Mesendoderm (in vitro differentiated cells): ENCODE results near the gene TPM3.
"Not testable (repeated sequence)": the region's sequence is repeated elsewhere in the genome, so short reads cannot be mapped to it uniquely, and the experiment has no call there.

Experiments
- DNase-seq: peaks from one replicate; pipeline ENCODE4 v3.0.0; 2013
- H2AK5ac ChIP-seq: 2 replicates; pipeline ENCODE4 v1.6.1; 2013; ENCODE audit warnings: low read length, inconsistent platforms
- H2BK120ac ChIP-seq: 2 replicates; pipeline ENCODE4 v1.6.1; 2013; ENCODE audit warnings: low read depth, mild to moderate bottlenecking, low read length, moderate library complexity, mixed read lengths
- H2BK15ac ChIP-seq: replicated peaks from 2 replicates; pipeline ENCODE4 v1.6.1; 2013; ENCODE audit warnings: low read depth, mild to moderate bottlenecking, moderate library complexity
- H2BK5ac ChIP-seq: 2 replicates; pipeline ENCODE4 v1.6.1; 2013; ENCODE audit warnings: low read length, inconsistent platforms
- H3K18ac ChIP-seq: 2 replicates; pipeline ENCODE4 v1.6.1; 2013; ENCODE audit warnings: mild to moderate bottlenecking, low read length, mixed read lengths
- H3K23ac ChIP-seq: one replicate; pipeline ENCODE4 v1.6.1; 2013; ENCODE audit warnings: low read length
- H3K27ac ChIP-seq: 2 replicates; pipeline ENCODE4 v1.5.1; 2013; ENCODE audit warnings: low read depth, mild to moderate bottlenecking, inconsistent platforms, low read length, moderate library complexity
- H3K27me3 ChIP-seq: 2 replicates; pipeline ENCODE4 v1.6.1; 2013; ENCODE audit warnings: low read length, control low read depth, mild to moderate bottlenecking, inconsistent platforms; ENCODE audit not compliant: insufficient read depth, poor library complexity
- H3K36me3 ChIP-seq: 2 replicates; pipeline ENCODE4 v1.6.1; 2013; ENCODE audit warnings: low read length, inconsistent platforms; ENCODE audit not compliant: control insufficient read depth, insufficient read depth
- H3K4ac ChIP-seq: one replicate; pipeline ENCODE4 v1.6.1; 2013; ENCODE audit warnings: low read depth, mild to moderate bottlenecking, low read length, moderate library complexity
- H3K4me1 ChIP-seq: 2 replicates; pipeline ENCODE4 v1.6.1; 2013; ENCODE audit warnings: low read depth, low read length, inconsistent platforms; ENCODE audit not compliant: control insufficient read depth
- H3K4me2 ChIP-seq: 2 replicates; pipeline ENCODE4 v1.6.1; 2013; ENCODE audit warnings: low read length
- H3K4me3 ChIP-seq: 2 replicates; pipeline ENCODE4 v1.5.1; 2013; ENCODE audit warnings: mild to moderate bottlenecking, low read length
- H3K56ac ChIP-seq: one replicate; pipeline ENCODE4 v1.6.1; 2013; ENCODE audit warnings: low read length
- H3K79me1 ChIP-seq: 2 replicates; pipeline ENCODE4 v1.6.1; 2013; ENCODE audit warnings: low read length, inconsistent platforms
- H3K79me2 ChIP-seq: 2 replicates; pipeline ENCODE4 v1.6.1; 2013; ENCODE audit warnings: mild to moderate bottlenecking, low read length; ENCODE audit not compliant: control insufficient read depth, insufficient read depth
- H3K9ac ChIP-seq: 2 replicates; pipeline ENCODE4 v1.6.1; 2013; ENCODE audit warnings: low read length, inconsistent platforms
- H4K5ac ChIP-seq: one replicate; pipeline ENCODE4 v1.6.1; 2013; ENCODE audit warnings: low read length
- H4K8ac ChIP-seq: one replicate; pipeline ENCODE4 v1.6.1; 2013; ENCODE audit warnings: low read depth, mild to moderate bottlenecking, control low read depth, low read length, moderate library complexity
- WGBS: extraction: QIAGEN DNeasy Blood & Tissue Kit; methylation state at CpG from one replicate; pipeline ENCODE4 v1.1.7; 2013; ENCODE audit warnings: low lambda C conversion rate, missing lambda C conversion rate; ENCODE audit not compliant: insufficient coverage; ENCODE audit errors: extremely low coverage; 5-methylcytosine and 5-hydroxymethylcytosine counted together

Gene TPM3

DNA sequence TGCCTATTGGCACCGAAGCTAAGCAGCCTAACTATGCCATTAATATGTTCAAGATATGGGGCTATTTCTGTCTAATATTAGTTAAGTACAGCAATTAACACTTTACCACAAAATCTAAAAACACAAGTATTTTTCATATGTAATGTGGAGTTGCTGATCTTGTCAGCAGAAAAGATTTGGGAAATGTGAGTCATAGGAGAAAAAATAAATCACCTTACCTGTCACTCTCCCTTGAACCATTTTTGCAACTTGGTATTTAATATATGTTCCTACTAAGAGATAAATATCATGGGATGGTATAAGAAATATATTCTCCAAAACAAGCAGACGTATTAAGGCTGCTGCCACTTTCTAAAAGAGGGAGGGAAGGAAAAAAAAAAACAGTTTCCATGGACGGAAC, 54.0 kb downstream of the TPM3 start:
- no peak overlapping the region for H3K27ac ChIP-seq
- no peaks in the 10 kb centered on the region for H3K4me1 ChIP-seq
- H4K8ac ChIP-seq = no peak overlapping the region
- no peak overlapping the region for H3K4ac ChIP-seq
- H2BK5ac ChIP-seq = no peak overlapping the region
- H3K9ac ChIP-seq = no peak overlapping the region
- H3K36me3 ChIP-seq = no peaks in the 10 kb centered on the region
- H4K5ac ChIP-seq = no peak overlapping the region
- no CpG with 5 or more reads among the region's 3 CpGs for WGBS
- no peak overlapping the region for H3K4me2 ChIP-seq
- no peak overlapping the region for H2BK120ac ChIP-seq
- no peak overlapping the region for H3K4me3 ChIP-seq
- no peaks in the 10 kb centered on the region for H3K79me1 ChIP-seq
- H3K18ac ChIP-seq = no peak overlapping the region
- H3K27me3 ChIP-seq = no peaks in the 10 kb centered on the region
- DNase-seq = no peak
- no peak overlapping the region for H3K56ac ChIP-seq
- no peak overlapping the region for H2BK15ac ChIP-seq
- H2AK5ac ChIP-seq = no peak overlapping the region
- no peak overlapping the region for H3K23ac ChIP-seq
- no peaks in the 10 kb centered on the region for H3K79me2 ChIP-seq

DNA sequence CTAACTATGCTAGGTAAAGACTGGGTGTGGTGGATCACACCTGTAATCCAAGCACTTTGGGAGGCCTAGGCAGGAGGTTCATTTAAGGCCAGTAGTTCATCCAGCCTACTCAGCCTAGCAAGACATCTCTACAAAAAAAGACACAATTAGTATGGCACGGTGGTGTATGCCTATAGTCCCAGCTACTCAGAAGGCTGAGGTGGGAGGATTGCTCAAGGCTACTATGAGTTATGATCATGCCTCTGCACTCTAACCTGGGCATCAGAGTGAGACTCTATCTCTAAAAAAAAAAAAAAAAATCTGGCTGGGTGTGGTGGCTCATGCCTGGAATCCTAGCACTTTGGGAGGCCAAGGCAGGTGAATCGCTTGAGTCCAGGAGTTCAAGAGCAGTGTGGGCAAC, 58.6 kb downstream of the TPM3 start:
- H2BK120ac ChIP-seq = no peak overlapping the region
- H3K9ac ChIP-seq = no peak overlapping the region
- H3K27me3 ChIP-seq = no peaks in the 10 kb centered on the region
- no peaks in the 10 kb centered on the region for H3K79me1 ChIP-seq
- no peaks in the 10 kb centered on the region for H3K36me3 ChIP-seq
- no peak overlapping the region for H2BK15ac ChIP-seq
- no peak overlapping the region for H2AK5ac ChIP-seq
- DNase-seq = no peak
- H4K8ac ChIP-seq = no peak overlapping the region
- H3K23ac ChIP-seq = no peak overlapping the region
- no peaks in the 10 kb centered on the region for H3K4me1 ChIP-seq
- H3K79me2 ChIP-seq = no peaks in the 10 kb centered on the region
- H3K18ac ChIP-seq = no peak overlapping the region
- H3K4me3 ChIP-seq = no peak overlapping the region
- no peak overlapping the region for H3K4me2 ChIP-seq
- H3K56ac ChIP-seq = no peak overlapping the region
- no peak overlapping the region for H2BK5ac ChIP-seq
- H3K4ac ChIP-seq = no peak overlapping the region
- H3K27ac ChIP-seq = no peak overlapping the region
- no CpG with 5 or more reads among the region's 2 CpGs for WGBS
- H4K5ac ChIP-seq = no peak overlapping the region

DNA sequence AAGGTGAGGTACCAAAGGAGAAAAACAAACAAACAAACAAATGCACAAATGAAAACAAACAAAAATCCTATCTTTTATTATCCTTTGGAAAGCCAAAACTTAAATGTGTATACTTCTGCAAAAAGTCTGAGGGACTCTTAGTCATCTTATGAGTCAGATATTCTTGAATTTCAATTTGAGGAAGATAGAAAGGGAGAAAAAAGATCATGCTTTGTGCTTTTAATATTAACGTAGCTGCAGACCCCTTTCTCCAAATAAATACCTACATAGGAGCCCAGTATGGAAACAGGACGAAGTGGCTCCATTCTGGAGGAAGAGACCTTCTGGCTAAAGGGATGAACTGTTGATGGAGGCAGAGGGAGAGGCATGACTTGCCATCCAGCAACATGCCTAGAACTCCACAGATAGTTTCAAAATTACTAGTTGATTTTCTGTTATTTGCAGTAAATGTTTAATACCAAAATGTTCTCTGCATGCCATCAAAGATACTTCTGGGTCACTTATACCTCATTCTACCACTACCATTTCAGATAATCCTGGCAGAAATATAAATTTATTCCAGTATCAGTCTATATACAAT, 62.4 kb downstream of the TPM3 start:
- WGBS = no CpG with 5 or more reads among the region's 2 CpGs
- H3K79me2 ChIP-seq = no peaks in the 10 kb centered on the region
- H2BK5ac ChIP-seq = no peak overlapping the region
- H3K4me3 ChIP-seq = no peak overlapping the region
- H3K27me3 ChIP-seq = no peaks in the 10 kb centered on the region
- H3K36me3 ChIP-seq = no peaks in the 10 kb centered on the region
- H2BK15ac ChIP-seq = no peak overlapping the region
- no peak overlapping the region for H3K4ac ChIP-seq
- no peak overlapping the region for H3K18ac ChIP-seq
- H3K56ac ChIP-seq = no peak overlapping the region
- no peaks in the 10 kb centered on the region for H3K79me1 ChIP-seq
- no peak overlapping the region for H3K27ac ChIP-seq
- H4K8ac ChIP-seq = no peak overlapping the region
- DNase-seq = no peak
- no peak overlapping the region for H4K5ac ChIP-seq
- no peak overlapping the region for H3K9ac ChIP-seq
- no peak overlapping the region for H3K4me2 ChIP-seq
- H3K23ac ChIP-seq = no peak overlapping the region
- H2AK5ac ChIP-seq = no peak overlapping the region
- H3K4me1 ChIP-seq = no peaks in the 10 kb centered on the region
- no peak overlapping the region for H2BK120ac ChIP-seq

DNA sequence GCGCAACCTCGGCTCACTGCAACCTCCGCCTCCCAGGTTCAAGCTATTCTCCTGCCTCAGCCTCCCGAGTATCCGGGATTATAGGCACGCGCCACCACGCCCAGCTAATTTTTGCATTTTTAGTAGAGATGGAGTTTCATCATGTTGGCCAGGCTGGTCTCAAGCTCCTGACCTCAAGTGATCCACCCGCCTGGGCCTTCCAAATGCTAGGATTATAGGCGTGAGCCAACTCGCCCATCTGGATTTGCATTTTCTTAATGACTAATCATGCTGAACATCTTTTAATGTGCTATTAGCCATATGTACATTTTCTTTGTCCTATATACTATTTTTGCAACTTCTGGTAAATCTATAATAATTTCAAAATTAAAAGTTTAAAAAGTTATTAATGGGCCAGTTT, 68.7 kb downstream of the TPM3 start:
- H3K4me3 ChIP-seq, H3K36me3 ChIP-seq, H2BK15ac ChIP-seq, H4K5ac ChIP-seq, H3K23ac ChIP-seq, H3K27ac ChIP-seq, H3K4me2 ChIP-seq, H2BK120ac ChIP-seq, H4K8ac ChIP-seq, H3K4ac ChIP-seq, H3K79me1 ChIP-seq, H3K79me2 ChIP-seq, DNase-seq, H2AK5ac ChIP-seq, H3K27me3 ChIP-seq, H3K18ac ChIP-seq, H3K56ac ChIP-seq, H2BK5ac ChIP-seq, H3K9ac ChIP-seq, H3K4me1 ChIP-seq: not testable (repeated sequence)
- WGBS = no CpG with 5 or more reads among the region's 11 CpGs

DNA sequence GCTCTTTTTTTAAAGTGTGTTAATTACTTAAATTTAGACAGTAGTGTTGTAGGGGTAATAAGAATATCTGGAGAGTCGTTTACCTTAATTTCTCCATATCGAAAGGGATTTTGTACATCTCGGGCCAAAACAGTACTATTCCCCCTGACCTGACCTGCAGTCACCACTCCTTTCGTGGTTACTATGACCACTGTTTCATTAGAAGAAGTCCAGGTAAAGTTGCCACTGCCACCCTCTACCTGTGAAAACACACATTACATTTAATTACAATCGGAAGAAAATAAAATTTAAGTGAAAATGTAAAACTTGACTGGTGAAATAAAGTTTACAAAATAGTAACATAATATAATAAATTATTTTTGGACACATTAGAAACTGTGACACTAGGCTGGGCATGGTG, 74.3 kb downstream of the TPM3 start:
- H4K8ac ChIP-seq = no peak overlapping the region
- no peaks in the 10 kb centered on the region for H3K79me2 ChIP-seq
- no peak overlapping the region for H2BK15ac ChIP-seq
- no peak overlapping the region for H3K9ac ChIP-seq
- no peak overlapping the region for H3K4me3 ChIP-seq
- no peak overlapping the region for H3K4me2 ChIP-seq
- no peak overlapping the region for H4K5ac ChIP-seq
- H2AK5ac ChIP-seq = no peak overlapping the region
- no peak overlapping the region for H3K23ac ChIP-seq
- H3K27me3 ChIP-seq = no peaks in the 10 kb centered on the region
- H3K4me1 ChIP-seq = no peaks in the 10 kb centered on the region
- H3K36me3 ChIP-seq = no peaks in the 10 kb centered on the region
- H2BK120ac ChIP-seq = no peak overlapping the region
- no peak overlapping the region for H3K4ac ChIP-seq
- H3K18ac ChIP-seq = no peak overlapping the region
- no peak overlapping the region for H3K56ac ChIP-seq
- WGBS = no CpG with 5 or more reads among the region's 5 CpGs
- no peak for DNase-seq
- H2BK5ac ChIP-seq = no peak overlapping the region
- H3K79me1 ChIP-seq = no peaks in the 10 kb centered on the region
- H3K27ac ChIP-seq = no peak overlapping the region

DNA sequence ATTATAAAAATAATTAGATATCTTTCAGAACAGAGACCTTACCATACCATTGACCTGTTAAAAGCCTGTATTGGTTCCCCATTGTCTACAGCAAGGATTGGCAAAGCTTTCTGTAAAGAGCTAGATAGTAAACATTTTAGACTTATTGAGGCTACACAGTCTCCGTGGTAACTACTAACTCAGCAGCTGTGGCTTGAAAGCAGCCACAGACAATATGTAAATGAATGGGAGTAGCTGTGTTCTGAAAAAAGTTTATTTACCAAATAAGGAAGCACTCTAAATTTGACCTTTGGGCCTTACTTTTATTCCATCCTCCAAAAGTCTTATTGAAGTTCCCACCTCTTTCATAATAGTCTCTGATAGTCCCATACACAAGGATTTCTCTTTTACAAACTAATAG, 76.7 kb downstream of the TPM3 start:
- Histone ChIP-seq H3K4me3 (no peak overlapping the region), H2BK15ac (no peak overlapping the region), H3K79me1 (no peaks in the 10 kb centered on the region), H3K18ac (no peak overlapping the region), H3K27me3 (no peaks in the 10 kb centered on the region), H3K23ac (no peak overlapping the region), H4K8ac (no peak overlapping the region), H4K5ac (no peak overlapping the region), H3K4me2 (no peak overlapping the region), H3K4ac (no peak overlapping the region), H3K79me2 (no peaks in the 10 kb centered on the region), H2BK120ac (no peak overlapping the region), H3K27ac (no peak overlapping the region), H3K36me3 (no peaks in the 10 kb centered on the region), H3K56ac (no peak overlapping the region), H2BK5ac (no peak overlapping the region), H3K9ac (no peak overlapping the region), H2AK5ac (no peak overlapping the region), H3K4me1 (no peaks in the 10 kb centered on the region)
- no CpG with 5 or more reads among the region's 1 CpG for whole genome bisulfite sequencing
- peak; percentile 8 for DNase-seq
